Pons (tissue), 1 donor: ENCODE data around the gene ABTB1.
"Not testable (repeated sequence)": the region's sequence is repeated elsewhere in the genome, so short reads cannot be mapped to it uniquely, and the experiment has no call there.

Source experiments
- DNase-seq: peaks from one replicate; pipeline ENCODE4 v3.0.0-alpha.2; 2016; ENCODE audit warnings: low spot score

Gene ABTB1

DNA sequence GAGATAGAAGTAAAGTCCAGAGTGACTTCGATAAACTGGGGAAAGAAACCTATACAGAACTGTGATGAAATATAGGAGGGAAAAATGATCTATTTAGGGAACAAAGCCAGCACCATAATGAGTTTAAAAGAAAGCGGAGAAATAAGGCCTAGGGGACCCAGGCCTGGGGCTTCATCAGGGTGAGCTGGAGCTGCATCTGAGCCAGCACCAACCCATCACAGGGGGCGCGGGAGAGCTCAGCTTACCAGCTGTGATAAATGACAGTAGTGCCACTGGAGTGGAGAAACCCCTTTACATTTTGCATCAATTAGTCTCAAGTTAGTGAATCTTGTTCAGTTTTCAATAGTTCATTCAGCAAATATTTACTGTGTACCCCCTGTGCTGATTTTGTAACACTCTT lies 22.5 kb upstream of the ABTB1 start:
- DNase-seq = no peak

DNA sequence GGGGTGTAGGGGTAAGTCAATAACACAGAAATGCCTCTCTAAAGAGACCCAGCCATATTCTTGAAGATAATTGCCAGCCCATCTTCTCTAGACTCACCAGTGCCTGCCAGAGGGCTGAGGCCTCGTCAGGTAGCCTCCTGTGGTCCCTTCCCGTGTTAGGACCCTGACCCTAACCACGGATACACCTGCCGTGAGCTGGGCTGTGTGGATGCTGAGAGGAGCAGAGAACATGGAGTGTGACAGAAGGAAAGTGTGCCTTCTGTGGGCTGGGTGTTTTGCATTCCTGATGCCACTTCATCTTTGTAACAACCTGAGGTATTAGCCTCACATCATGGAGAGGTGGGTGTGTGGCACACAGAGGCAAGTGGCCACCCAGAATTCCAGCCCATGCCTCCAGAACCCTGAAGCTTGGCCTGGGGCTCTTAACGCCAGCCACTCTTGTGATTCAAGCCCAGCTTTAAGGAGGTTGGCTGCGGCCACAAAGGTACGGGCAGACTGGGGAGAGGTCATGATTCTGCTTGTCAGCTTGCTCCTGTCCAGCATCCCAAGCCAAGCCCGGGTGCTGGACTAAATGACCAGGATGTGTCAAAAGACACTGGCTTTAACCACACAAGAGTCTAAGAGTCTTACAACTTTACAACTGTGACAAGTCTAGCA lies 21.1 kb upstream of the ABTB1 start:
- DNase-seq = no peak

DNA sequence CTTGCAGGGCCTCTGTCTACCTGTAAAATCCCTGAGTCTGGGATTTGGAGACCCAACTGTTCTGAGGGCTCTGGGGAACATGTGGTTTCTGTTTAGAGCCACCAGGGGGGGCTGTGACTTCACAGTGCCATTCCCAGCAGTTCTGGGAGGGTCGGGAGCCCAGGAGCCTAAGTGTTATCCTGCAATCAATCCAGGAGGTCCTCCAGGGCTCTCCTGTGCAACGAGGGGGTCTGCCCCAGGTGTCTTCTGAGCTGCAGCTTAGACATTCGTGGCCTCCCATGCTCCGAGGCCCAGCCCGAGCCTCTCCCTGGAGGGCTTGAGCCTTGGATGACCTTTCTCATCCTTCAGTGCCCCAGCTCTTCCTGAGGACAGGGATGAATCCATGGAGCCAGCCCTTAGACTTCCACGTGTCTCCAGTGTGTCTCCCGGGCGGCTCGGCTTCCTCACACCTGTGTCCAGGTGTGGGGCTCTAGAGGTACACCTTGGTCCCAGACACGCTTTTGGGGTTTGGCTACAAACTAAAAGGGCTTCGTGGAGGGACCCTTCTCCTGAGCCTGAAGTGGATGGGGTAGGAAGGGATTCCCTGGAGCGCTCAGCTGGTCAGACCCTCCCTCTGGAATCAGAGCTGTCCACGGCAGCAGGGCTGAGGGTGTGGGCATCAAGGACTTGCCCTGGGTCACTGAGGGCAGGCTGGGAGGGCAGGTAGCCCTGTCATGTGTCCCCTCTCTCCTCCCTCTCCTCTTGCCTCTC lies 20.3 kb upstream of the ABTB1 start:
- no peak for DNase-seq

DNA sequence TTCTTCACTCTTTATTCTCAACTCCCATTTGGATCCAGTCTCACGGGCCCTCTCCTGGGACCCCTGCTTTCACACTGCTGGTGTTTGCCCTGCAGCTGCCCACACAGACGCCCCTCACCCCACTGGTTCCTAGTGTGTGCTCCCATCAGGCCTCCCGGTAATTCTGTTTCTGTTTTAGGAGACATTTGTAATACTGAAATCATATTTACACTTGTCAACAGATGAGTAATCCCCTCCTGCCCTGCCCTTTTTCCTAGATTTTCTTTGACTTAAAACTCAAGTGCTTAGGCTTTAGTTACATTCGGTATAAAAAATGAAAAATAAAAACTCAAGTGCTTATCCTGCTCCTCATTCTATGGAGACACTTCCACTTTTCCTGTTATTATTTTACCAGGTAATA lies 18.4 kb upstream of the ABTB1 start:
- DNase-seq = no peak

DNA sequence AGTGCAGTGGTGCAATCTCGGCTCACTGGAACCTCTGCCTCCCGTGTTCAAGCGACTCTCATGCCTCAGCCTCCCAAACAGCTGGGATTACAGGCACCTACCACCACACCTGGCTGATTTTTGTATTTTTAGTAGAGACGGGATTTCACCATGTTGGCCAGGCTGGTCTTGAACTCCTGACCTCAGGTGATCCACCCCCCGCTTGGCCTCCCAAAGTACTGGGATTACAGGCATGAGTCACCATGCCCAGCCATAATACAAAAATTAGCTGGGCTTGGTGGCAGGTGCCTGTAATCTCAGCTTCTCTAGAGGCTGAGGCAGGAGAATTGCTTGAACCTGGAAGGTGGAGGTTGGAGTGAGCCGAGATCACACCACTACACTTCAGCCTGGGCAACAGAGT lies 17.8 kb upstream of the ABTB1 start:
- DNase-seq = not testable (repeated sequence)

DNA sequence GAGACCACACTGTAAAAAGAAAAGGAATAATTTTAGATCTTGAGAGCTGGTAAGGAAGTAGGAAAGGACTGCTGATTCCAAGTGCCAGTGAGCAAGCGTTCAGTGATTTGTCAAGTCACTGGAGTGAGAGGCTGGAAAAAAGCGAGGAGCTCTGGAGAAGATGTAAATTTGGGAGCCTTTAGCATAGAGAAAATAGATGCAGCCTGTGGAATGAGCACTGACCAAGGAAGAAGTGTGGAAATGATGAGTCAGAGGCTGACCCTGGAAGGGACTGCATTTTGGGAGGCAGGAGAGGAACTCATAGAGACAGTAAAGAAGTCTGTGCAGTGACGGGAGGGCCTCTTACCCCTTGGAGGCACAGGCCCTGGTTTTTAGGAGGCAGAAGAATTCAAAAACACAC lies 17.1 kb upstream of the ABTB1 start:
- no peak for DNase-seq

DNA sequence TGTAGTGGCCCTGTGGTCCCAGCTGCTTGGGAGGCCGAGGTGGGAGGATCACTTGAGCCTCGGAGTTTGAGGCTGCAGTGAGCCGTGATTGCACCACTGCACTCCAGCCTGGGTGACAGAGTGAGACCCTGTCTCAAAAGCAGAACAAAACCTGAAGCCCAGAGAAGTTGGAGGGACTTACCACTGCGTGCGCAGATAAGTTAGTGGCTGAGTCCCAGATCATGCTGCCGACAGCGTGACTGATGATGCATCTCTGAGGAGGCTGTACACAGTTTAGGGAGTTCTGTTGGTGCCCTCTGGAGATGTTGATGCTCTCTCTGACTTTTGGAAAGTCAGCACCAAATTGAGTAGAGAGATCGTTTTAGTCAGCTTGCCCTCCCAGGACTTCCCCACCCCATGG lies 15.8 kb upstream of the ABTB1 start:
- no peak for DNase-seq

DNA sequence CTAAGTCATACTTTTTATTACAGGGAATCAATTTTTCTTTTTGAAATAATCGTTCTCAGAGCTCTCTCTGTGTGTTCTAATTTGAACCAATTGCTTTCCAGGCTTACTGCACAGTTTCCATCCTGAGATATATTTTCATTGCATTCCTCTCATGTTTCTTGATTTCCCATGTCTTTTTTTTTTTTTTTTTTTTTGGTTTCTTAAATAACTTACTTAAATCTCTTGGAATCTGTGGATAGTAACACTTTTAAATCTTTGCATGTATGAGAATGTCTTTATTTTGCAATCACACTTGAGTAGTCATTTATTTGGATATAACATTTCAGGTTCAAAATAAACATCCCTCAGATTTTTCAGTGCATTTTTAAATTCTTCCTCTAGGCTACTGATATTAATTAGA lies 14.5 kb upstream of the ABTB1 start:
- no peak for DNase-seq

DNA sequence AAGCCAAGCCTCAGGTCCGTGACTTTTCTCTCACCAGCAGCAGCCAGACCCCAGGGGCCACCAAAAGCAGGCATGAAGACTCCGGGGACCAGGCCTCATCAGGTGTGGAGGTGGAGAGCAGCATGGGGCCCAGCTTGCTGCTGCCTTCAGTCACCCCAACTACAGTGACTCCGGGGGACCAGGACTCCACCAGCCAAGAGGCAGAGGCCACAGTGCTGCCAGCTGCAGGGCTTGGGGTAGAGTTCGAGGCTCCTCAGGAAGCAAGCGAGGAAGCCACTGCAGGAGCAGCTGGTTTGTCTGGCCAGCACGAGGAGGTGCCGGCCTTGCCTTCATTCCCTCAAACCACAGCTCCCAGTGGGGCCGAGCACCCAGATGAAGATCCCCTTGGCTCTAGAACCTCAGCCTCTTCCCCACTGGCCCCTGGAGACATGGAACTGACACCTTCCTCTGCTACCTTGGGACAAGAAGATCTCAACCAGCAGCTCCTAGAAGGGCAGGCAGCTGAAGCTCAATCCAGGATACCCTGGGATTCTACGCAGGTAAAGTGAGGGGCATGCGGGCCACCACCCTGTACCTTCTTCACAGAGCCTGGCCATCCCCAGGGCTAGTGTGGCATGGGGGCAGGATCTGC lies 12.0 kb upstream of the ABTB1 start:
- no peak for DNase-seq

DNA sequence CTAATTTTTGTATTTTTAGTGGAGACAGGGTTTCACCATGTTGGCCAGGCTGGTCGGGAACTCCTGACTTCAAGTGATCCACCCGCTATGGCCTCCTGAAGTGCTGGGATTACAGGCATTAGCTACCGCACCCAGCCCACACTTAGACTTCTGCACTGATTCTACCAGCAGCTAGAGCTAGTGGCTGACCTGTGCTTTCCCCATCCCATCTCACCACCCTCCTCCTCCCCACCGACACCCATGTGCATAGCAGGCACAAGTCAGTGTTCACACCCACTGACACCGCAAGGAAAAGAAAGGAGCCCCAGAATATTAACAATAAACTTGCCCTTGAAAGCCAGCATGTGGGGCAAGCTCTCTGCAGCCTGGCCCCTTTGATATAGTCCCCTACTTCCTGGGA lies 11.2 kb upstream of the ABTB1 start:
- no peak for DNase-seq

DNA sequence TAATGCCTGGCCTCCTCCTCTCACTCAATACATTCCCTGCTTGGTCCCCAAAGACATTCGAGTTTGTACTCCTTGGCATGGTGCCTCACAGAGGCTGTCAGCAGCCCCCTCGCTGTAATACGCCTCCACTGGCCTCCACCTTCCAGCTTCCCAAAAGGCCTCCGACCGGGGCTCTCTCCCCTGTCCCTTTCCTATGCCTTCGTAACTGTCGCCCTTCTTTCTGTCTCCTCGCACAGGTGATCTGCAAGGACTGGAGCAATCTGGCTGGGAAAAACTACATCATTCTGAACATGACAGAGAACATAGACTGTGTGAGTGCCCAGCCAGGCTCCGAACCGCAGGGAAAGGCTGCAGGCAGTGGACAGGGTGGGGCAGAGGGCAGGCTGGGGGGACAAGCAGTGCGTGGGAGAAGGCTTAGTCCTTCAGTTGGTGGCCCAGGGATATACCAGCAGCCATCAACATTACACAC lies 10.7 kb upstream of the ABTB1 start:
- no peak for DNase-seq

DNA sequence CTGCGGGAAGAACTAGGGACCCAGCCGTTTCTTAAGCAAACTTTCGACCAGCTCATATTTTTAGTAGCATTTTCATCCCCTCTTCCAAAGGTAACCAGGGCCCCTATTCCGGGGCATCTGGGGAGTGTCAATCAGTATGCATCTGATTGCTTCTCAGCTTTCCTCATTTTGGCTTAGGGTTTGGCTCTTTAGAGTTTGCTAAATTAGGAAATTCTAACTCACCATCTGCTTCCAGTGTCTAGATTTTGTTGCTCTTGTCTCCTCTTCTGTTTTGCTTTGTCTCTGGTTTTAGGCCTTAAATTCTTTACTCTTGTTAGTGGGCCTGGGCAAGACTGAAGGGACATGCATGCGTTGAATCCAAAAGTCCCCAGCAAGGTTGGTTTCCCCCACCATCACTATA lies 9.6 kb upstream of the ABTB1 start:
- DNase-seq = no peak

DNA sequence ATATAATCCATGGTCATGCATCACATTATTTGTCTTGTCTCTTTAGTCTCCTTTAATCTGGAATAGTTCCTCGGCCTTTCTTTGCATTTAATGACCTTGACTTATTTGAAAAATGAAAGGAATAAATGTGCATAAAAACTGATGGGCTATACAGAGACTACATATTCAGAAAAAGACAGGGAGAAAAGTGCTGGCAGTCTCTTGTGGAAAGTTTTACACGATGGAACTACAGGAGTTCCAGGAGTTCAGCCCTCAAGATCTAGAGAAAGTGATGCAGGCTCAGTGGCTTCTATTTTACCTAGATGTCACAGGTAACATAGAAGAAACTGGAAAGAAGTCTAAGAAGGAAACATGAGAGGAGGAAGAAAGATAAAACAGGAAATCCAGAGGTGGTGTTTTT lies 7.6 kb upstream of the ABTB1 start:
- DNase-seq = no peak

DNA sequence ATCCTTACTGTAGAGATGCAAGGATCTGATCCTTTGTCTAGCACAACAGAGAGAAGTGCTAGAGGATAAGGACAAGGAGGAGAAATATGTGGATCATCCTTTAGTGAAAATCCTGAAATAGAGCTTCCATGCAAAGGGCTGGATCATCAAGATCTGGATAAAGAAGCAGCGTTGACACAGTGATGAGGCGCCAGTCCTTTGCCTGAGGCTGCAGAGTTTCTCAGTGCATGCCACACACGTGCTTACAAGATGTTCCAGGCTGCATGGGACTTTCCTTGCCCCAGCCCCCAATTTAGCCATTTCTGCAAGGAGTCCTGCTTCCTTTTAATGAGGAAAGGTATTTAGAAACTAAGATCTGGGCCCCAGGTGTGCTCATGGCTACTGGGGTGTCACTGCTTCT lies 7.2 kb upstream of the ABTB1 start:
- no peak for DNase-seq

DNA sequence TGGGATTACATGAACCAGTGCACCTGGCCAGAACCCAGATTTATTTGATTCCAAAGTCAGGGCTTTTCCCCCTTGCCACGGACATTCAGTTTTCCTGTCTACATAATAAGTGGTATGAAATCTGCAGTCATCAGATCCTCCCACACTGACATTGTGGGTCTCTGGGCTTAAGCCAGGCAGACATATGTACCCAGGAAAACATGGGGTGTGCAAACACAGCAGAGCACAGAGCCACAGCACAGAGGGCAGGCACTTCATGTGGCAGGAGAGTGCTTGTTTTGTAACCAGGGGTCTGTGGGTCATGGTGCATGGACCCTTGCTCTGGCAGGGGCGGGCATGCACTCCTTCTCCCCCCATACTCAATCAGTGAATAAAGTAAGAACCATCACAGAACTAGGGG lies 6.1 kb upstream of the ABTB1 start:
- DNase-seq = no peak

DNA sequence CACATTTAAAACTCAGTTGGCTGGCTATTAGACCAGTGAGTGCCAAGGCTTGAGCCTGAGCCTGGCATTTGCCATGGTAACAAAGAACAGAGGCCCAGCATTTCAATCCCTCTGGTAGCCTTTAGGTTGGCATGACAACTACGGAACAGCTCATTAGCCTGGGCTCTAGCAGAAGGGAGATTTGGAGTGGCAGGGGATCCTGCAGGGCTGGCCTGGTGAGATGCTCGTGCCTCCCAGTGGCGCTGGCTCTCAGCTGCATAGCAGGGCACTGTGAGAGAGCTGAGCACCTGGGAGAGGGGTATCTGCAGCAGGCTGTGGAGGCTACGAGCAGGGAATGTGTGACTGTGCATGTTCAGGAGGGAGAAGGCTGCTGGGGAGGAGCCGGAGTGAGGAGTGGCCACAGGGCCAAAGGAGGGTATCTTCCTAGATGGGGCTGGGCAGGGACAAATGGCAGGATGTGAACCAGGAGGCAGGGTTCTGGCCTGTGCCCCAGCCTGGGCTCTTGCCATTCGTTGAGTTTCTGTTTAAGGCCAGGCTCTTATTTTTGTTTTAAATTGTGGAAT lies 5.6 kb upstream of the ABTB1 start:
- DNase-seq = peak; percentile 43

DNA sequence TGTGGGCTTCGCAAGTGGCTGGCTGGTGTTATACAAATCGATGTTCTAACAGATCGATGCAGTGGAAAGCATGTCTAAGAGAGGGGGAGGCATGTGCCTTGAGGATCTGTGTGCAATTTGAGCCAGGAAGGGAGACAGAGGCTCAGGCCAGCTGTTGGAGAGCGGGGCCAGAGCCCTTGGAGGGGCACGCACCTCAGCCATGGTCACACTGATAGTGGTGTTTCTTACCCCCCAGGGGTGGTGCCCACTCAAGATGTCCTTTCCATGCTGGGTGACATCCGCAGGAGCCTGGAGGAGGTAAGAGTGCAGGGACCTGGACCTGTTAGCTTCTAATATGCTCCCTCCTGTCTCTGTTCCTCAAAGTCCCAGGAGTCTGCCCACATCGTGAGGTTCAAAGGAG lies 3.8 kb upstream of the ABTB1 start:
- DNase-seq = no peak

DNA sequence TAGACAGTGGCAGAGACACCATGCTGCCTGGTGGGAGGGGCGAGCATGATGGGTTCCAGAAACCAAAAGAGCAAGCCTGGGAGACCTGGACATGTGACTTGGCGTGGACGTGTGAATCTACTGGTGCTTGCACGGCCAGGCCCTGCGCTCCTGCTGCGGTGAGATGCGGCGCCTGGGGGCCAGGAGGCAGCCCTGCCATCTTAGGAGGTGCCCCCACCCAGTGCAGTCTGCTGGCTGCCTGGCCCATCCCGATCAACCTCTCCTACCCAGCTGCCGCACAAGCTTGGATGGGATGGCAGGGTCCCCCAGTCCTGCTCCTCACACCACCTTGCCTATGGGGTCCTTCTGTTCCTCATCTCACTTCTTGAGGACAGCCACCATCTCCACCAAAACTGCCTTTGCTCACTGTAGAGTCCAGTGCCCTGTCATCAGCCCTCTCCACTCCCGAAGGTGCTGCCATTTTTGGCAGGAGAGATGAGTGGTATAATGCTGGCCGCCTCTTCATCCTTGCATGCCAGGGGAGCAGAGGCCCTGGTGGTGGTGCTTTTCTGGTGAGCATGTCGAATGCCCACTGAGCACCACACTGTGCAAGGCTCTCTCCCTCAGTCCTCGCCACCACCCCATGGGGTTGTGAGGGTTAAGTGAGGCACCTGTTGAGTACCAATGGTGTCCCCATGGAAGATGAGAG lies 3.1 kb upstream of the ABTB1 start:
- DNase-seq = no peak

DNA sequence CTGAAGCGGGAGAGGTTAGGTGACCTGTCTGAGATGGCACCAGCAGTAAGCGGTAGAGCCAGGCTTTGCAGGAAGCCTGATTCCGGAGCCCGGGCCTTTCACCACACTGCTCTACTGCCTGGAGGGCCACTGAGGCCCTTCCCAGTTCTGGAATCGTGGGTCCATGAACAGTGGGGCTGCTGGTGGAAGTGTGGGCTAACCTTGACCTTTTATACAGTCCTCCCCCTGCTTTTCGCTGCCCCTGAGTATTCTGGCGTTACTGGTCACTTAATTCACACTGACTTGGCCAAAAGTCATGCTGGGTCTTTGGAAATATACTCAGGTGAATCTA lies 2.6 kb upstream of the ABTB1 start:
- DNase-seq = no peak

DNA sequence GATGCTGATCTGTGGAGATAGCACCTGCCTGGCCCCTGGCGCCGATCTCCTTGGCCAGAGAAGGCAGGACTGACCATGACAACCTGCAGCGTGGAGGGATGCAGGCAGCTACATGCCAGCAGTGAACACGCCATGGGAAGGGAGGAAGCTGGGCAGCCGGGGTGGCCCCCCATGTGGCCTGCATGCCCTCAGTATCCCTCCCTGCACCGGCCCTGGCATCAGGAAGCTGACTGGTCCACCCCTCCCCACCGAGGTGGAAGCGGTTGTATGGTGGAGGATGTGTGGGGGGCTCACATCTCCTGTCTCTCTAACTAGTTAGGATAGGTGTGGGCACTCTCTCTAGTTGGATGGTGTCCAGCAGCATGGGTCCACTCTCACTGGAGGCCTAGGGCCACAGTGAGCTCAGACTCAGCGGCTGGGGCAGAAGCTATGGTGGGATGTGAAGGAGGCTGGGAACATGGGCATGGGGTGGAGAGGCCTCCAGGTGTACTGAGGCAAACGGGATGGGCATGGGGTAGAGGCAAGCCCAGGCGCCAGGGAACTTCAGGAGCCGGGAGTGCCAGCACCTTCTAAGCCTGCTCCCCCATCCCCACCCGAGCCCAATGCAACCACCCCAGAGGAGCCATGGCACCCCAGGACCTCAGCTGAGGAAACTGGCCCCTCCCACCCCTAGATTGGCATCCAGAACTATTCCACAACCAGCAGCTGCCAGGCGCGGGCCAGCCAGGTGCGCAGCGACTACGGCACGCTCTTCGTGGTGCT lies 1.8 kb upstream of the ABTB1 start:
- no peak for DNase-seq

DNA sequence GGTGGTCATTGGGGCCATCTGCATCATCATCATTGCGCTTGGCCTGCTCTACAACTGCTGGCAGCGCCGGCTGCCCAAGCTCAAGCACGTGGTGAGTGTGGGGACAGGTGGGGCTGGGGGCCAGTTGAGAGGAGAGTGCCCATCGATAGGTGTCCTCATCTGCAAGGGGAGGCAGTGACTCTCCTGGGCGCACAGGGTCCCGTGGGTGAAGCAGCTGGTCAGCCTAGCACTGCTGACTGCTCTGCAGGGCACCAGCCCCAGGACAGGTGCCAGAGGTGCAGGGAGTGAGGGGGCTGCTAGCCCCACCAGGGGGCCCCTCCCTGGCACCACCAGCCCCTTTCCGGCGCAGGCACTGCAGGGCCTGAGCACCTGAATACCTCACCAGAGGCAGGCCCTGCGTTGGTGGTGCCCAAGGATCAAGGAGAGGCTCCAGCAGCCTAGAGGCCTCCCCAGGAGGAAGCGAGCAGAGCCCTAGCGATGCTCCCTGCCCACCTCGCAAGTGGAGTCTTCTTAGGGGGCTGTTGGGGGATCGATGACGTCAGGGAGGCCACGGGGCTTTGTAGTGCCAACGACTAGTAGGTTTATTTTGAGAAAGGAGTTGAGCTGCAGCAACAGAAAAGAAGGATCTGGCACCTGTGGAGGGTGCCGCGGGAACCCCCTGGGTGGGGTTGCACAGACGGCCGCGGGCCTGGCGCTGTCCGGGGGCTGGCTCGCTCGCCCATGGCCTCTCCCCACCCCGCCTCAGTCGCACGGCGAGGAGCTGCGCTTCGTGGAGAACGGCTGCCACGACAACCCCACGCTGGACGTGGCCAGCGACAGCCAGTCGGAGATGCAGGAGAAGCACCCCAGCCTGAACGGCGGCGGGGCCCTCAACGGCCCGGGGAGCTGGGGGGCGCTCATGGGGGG lies 976 bp upstream of the ABTB1 start:
- no peak for DNase-seq
